ENCODE measurements around the gene PA2G4.

PA2G4 gene

DNA sequence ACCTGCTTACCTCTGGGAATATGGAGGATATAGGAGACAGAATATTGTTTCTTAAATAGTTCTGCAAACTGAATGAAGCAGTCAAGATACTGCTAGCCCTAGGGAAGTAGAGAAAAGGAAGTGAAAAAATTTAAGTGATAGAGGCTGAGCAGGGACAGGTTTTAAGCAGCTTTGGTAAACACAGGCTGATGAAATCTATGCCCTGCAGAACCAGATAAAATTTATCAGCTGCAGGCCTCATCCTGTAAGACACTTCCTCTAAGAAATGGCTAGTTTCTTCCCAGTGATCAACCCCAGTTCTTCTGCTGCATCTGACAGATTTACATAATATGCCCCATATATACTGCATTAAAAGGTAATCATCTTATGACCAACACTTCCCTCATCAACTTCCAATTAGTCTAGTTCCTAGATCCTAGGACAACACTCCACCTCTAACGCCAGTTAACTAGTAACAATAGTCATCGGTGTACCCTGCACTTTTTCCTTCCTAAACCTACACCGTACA lies 22.4 kb downstream of the PA2G4 start:
- DNase-seq (ENCODE audit: low spot score) = no peak

DNA sequence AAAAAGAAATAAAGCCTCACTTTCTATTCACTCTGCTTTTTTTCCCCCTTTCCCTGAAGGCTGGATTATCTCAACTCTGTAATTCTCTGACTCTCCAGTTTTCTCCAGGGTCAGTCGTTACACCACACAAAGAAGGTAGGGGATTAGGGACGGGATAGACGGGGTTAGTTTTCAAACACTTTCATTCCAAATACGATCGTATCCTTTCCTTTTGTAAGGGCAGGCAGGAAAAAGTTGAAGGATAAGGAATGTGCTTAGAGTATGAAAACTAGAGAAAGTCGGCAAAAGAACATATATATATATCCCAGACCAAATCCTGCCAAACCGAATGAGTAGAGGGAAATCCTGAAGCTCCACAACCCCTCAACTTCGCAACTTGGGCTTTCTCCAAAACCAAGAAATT lies 23.1 kb downstream of the PA2G4 start:
- DNase-seq (ENCODE audit: low spot score) = no peak

DNA sequence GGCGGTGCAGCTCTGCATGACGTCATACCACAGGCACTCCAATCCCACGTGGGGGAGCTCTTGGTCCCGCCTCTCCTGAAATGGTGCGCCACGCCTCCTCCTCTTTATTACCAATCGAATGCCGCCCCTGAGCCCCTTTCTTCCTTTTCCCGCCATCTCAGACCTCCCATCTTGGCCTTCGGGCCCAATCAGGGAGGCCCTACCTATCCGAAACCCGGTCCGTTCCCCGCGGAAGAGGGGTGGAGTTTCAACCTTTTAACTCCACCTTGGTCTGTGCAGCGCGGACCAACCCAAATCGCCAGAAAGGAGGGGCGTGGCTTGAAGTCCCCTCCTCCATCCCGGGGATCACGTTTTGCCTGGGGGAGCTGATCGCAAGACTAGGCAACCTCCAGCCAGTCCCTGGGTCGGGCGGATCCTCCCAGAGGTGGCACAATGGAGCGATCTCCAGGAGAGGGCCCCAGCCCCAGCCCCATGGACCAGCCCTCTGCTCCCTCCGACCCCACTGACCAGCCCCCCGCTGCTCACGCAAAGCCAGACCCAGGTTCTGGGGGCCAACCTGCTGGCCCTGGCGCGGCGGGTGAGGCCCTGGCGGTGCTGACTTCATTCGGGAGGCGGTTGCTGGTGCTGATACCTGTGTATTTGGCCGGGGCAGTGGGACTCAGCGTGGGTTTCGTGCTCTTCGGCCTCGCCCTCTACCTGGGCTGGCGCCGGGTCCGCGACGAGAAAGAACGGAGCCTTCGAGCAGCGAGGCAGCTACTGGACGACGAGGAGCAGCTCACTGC lies 23.7 kb downstream of the PA2G4 start, which contains the start of gene ESYT1:
Gene ESYT1 (plus strand): TSS at position 380 of the 782 bp plus-strand sequence. CDS start 53 bp downstream, at position 433.
- DNase-seq (ENCODE audit: low spot score) = peak; percentile 100

DNA sequence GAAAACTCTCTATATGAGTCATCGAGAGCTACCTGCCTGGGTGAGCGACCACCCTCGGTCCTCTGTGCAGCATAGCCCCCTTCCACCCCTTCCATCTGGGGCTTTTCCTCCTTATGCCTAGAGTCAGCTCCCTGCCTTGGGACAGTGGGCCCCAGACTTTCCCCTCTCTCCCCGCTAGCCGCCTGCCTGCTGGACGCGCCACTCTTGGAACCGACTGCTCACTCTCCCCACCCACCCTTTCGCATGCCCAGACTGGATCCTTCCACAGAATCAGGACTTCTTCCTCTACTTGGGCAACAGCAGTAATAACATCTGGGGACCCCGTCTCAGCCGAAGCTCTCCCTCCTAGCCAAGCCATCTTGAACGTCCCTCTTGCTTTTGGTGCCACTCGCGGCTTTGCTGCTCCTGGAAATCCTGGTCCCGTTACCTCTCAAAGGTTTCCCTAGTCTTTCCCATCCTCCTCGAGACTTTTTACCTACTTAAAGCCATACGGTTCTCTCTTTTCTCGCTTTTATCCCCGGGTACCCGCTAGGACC lies 24.4 kb downstream of the PA2G4 start:
- no peak for DNase-seq (ENCODE audit: low spot score)

DNA sequence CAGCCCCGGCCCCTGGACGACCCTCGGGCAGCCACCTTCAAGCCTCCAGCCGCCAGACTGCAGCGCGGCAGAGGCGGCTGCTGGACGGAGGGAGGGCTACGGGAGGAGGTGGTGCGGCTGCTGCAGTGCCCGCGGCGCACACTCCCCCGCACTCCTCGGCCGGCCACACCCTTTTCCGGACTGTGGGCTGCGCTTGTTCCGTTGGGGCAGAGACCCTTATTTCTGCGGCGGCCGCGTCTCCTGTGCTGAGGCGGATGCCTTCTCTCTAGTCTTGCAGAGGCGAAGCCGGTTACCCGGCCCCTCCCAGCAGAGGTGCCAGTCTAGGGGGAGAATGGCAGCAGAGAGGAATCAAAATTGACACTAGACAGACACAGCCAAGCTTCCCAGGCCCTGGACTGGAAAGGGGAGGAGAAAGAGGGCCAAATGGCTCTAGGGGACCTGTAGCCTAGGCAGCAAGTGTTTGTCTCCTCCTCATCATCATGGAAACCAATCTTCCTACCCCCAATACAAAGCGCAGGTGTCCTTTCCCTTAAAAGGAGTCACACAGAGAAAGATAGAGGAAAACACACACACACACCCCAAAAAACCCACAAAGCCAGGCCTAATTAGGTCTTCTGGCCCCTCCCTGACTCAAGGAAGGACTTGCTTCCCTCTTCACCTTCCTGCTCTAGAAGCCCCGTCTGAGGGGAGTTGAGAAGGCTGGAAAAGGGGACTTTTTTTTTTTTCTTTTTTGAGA lies 25.0 kb downstream of the PA2G4 start:
- peak; percentile 64 for DNase-seq (ENCODE audit: low spot score)

DNA sequence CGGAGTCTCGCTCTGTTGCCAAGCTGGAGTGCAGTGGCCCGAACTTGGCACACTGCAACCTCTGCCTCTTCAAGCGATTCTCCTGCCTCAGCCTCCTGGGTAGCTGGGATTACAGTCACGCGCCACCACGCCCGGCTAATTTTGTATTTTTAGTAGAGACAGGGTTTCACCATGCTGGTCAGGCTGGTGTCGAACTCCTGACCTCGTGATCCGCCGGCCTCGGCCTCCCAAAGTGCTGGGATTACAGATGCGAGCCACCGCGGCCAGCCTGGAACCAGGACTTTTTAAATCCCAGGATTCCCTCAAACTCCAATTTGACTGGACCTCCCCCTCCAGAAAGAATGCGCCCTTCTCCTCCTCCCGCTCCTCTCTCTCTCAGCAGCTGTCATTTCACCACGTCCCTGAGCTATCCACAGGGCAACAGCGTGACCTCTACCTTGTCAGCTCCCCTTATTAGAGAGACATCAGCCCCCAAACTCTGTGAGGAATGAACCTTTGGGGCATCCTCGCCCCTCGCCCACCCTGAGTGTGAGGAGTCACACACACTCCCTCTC lies 25.7 kb downstream of the PA2G4 start:
- peak; percentile 23 for DNase-seq (ENCODE audit: low spot score)

DNA sequence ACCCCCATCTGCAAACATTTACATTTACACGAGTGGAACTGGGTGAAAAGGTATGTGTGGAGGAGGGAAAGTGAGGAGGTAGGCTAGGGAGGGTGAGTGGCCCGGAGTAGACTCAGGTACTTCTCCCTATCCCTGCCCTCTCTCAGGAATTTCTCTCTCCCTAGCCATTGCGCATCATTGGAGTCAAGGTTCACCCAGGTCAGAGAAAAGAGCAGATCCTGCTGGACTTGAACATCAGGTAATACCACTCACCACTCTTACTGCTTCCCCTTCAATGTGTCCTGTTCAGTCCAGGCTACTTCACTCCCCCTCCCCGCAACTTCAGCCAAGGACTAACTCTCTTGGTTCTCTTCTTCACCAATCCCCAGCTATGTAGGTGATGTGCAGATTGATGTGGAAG lies 26.5 kb downstream of the PA2G4 start:
- no peak for DNase-seq (ENCODE audit: low spot score)

DNA sequence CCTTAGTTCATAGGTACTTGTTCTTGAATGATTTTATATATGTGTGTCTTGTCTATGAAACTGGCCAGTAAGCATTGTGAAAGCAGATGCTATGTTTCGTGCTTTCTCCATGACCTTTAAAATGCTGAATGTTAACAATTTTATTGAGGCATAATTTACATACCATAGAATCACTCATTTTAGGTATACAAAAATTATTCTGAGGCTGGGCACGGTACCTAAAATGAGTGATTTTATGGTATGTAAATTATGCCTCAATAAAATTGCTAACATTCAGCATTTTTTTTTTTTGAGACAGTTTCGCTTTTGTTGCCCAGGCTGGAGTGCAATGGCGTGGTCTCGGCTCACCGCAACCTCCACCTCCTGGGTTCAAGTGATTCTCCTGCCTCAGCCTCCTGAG lies 30.5 kb downstream of the PA2G4 start:
- DNase-seq (ENCODE audit: low spot score) = no peak

DNA sequence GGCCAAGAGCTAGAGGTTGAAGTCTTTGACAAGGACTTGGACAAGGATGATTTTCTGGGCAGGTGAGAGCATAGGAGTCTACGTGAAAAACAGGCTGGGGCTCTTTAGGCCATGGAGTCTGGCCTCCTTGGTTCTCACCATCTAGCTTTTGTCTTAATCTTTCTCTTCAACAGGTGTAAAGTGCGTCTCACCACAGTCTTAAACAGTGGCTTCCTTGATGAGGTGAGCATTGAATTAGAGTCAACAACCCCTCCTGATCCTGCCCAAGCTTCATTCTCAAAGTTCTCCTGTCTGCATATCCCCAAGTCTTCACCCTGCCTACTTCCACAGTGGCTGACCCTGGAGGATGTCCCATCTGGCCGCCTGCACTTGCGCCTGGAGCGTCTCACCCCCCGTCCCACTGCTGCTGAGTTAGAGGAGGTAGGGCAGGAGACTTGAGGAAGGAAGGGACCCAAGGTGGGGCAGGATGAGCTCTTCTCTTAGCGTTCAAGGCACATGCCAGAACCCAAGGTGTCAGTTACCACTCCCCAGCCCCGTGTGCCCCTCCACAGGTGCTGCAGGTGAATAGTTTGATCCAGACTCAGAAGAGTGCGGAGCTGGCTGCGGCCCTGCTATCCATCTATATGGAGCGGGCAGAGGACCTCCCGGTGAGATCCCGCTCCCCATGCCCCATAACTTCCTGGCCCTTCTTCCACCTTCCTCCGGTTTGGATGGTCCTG lies 33.7 kb downstream of the PA2G4 start:
- no peak for DNase-seq (ENCODE audit: low spot score)

DNA sequence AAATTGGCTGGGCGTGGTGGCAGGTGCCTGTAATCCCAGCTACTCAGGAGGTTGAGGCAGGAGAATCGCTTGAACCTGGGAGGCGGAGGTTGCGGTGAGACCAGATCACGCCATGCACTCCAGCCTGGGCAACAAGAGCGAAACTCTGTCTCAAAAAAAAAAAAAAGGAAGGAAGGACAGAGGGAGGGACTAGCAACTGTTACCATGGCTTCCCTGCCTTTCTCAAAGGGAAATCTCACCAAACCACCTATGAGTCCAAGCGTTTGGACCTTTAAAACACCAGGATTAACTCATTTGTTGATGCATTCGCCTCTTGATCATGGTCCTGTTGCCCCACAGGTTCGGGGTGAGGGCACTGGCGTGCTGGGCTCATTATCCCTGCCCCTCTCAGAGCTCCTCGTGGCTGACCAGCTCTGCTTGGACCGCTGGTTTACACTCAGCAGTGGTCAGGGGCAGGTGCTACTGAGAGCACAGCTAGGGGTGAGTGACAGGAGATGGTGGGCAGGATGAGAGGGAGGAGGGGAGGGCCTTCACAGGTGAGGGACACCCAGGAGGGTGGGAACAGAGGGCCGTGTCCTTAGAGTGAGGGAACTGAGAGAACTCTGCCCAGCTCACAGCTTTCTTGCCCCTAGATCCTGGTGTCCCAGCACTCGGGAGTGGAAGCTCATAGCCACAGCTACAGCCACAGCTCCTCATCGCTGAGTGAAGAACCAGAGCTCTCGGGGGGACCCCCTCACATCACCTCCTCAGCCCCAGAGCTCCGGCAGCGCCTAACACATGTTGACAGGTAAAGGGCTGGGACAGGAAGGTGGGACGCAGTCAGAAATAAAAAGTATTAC lies 37.8 kb downstream of the PA2G4 start:
- DNase-seq (ENCODE audit: low spot score) = no peak

DNA sequence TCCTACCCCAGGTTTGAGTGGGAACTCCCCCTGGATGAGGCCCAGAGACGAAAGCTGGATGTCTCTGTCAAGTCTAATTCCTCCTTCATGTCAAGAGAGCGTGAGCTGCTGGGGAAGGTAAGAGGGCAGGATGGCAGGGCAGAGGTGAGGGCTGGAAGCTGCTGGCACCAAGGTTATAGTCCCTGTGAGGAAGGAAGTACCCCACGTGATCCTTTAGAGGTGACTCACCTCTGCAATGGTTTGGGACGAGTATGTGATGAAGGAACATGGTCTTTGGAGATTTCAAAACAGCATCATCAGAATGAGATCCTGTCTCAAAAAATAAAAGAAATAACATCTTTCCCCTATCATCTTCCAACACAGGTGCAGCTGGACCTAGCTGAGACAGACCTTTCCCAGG lies 38.9 kb downstream of the PA2G4 start:
- DNase-seq (ENCODE audit: low spot score) = no peak

DNA sequence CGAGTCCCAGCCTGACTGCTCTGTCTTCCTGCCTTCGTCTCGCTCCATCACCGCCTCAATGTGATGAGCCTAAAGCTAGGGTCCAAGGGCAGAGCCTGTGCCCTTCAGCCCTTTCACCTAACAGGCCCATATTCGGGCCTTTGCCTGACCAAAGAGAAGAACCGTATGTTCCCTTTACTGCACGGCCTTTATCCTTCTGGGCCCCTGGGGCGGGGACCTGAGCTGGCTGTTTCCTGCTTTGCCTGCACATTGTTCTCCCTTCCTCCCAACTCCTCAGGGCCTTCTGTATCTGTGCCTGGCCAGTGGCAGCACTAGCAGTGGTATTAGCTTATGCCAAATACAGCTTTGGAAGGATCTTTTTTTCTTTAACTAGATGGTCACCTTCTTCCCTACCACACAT lies 39.5 kb downstream of the PA2G4 start:
- DNase-seq (ENCODE audit: low spot score) = no peak

DNA sequence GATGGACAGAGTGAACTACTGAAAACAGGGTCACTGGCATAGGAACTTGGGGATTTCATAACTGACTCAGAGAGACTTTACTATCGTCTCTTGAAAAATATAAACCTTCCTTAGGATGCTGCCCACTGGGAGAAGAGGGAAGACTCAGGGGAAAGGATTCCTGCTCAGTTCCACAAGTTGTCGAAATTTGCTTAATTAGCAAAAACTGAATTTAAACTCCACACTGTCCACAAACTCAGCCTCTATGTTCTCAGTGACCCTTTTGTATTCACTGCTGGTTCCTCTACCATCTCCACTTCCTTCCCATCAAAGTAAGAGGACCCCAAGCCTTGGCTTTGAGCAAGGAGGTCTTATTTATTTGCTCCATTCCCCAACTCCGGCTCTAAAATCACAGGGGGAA lies 40.9 kb downstream of the PA2G4 start:
- DNase-seq (ENCODE audit: low spot score) = no peak

DNA sequence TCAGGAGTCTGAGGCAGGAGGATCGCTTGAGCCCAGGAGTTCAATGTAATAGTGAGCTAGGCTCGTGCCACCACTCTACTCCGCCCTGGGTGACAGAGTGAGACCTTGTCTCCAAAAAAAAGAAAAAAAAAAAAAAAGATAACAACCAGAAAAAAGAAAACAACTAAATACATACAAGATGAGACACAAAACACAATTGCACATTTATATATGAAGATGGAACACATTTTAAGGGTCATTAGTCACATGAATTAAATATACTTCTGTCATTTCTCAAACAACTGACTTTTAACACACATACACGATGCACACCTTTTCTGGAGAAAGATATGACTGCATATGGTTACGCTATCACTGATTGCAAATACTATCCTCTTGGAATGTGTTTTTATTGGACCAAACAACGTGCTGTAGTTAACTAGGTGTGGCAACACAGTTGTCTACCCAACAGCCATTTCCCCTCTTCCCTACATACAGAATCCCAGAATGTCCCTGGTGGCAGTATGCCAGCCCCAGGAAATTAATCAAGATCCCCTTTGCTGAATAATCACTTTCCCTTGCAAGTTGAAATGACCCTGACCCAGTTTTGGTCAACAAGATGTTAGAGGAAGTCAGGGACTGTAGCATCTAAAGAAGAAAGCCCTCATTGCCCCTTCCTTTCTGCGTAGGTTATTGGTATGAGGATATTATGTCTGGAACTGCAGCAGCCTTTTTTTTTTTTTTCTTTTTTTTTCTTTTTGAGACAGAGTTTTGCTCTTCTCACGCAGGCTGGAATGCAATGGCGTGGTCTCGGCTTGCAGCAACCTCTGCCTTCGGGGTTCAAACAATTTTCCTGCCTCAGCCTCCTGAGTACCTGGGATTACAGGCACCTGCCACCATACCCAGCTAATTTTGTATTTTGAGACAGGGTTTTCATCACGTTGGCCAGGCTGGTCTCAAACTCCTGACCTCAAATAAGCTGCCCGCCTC lies 42.4 kb downstream of the PA2G4 start:
- DNase-seq (ENCODE audit: low spot score) = peak; percentile 13

DNA sequence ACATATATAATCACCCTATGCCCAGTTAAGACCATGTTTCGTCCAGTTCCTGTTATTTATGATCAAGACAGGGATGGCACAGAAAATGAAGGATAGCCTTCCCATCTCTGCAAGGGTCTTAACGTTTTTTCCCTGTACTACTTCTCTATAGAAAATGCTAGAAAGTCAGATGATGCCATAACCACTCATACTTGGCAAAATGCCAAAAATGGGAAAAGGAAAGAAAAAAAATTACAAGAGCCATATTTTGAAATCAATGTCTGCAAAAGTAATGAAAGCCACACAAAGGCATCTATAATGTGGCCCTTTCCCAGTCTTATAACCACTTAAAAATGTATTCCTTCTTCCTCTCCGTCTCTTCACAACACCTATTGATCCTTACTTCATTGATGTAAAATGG lies 46.2 kb downstream of the PA2G4 start:
- peak; percentile 42 for DNase-seq (ENCODE audit: low spot score)

DNA sequence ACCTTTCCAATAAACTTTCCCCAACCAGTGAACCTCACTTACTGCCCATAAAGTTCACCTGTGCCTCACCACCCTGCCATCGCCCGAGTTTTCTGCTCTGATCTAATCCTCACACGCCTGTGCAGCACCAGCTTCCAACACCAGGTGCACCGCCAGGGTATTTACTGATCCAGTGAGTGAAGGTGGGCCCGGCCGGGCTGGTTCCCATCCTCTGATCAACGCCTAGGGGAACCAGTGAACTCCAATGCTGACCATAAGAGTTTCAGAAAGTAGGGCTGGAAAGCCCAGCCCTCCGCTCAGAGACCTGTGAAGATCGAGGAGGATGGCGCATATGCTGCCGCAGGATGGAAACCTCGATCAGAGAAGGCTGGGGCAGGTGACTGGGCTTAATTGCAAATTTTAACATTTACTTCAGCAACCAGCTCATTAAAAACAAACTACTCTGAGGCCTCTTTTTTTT lies 47.3 kb downstream of the PA2G4 start:
- DNase-seq (ENCODE audit: low spot score) = peak; percentile 77

DNA sequence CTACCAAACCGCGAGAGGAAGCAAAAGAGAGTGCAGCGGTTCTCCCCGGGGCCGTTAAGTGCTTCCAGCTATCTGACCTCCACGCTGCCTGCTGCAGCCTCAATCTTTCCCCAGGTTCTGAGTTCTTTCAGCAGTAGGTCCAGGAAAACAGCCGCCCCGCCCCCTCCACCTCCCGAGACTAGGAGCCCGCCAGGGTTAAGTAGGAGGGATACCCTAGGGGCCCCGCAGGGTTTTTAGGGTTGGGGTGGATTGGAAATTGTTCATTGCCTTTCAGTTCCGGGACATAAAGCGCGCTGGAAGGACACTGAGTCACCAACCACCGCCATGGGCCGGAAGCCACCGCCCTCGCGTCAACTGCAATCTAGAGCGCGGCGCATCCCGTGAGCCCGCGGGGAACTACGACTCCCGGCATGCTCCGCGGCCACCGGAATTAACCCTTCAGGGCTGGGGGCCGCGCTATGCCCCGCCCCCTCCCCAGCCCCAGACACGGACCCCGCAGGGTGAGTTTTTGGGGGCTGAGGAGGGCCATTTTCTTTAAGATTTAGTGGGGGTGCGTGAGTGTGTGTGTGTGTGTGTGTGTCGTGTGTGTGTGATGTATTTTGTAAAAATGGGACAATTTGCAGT lies 47.9 kb downstream of the PA2G4 start, which contains the start of gene MYL6B:
Gene MYL6B (plus strand): TSS at position 456 of the 624 bp plus-strand sequence. CDS start 1,332 bp downstream, outside the sequence.
- DNase-seq (ENCODE audit: low spot score) = peak; percentile 94

DNA sequence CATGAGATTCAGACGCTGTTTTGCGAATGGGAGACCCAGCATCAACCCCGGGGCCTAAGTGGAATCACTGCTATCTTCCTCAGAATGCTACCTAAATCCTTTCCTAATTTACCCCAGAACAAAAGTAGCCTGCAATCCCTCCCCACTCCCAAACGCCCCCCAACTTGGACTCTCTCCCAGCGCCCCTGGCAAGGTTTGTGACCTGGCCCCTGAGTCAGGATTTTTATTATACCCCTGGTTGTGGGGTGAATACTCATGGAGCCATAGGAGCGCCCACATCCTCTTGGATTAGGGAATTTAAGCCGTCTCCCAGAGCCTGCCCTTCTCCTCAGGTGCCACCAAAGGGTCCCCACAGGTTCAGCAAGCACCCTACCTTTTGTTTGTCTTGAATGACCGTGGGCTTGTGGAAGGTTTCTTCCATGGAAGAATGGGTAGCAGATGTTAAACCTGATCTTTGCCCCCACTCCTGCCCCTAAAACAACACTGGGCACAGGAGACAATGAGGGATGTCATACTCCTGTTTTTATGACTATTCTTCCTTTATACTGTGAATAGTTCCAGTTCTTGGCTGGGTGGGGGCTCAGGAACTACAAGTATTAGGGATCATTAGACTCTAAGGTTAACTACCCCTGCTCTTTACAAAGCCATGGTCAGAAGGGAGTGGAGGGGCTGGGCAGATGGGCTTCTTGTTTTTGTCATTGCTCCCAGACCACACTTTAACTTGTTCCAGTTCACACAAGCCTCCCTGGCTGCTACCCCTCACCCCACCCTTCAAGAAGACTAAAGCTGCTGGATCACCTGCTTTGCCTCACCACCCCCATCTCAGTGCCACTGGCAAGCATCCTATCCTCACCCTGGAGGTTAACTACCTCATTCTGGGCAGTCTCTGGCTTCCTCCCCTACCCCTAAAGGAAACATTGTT lies 48.7 kb downstream of the PA2G4 start:
- DNase-seq (ENCODE audit: low spot score) = no peak

Measured in kidney tubule cell (primary cell).